Measurements from ENCODE around the gene CAMK1G.

DNA sequence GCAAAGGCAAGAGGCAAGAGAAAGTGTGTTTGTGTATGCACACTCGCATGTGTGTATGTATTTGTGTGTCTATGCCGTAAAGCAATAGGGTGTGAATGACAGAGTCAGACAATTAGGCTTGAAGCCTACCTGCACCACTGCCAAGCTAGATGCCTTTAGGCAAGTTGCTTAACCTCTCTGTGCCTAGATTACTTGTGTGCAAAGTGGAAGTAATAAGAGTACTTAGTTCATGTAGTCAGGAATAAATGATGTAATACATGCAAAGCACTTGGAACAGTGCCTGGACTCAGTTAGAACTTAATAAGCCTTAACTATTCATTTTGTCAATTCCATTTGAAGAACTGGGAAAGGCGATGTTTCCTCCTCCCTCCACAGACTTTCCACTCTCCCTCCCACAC, 37.0 kb downstream of the CAMK1G start:
- TF ChIP-seq, protein P1, sequence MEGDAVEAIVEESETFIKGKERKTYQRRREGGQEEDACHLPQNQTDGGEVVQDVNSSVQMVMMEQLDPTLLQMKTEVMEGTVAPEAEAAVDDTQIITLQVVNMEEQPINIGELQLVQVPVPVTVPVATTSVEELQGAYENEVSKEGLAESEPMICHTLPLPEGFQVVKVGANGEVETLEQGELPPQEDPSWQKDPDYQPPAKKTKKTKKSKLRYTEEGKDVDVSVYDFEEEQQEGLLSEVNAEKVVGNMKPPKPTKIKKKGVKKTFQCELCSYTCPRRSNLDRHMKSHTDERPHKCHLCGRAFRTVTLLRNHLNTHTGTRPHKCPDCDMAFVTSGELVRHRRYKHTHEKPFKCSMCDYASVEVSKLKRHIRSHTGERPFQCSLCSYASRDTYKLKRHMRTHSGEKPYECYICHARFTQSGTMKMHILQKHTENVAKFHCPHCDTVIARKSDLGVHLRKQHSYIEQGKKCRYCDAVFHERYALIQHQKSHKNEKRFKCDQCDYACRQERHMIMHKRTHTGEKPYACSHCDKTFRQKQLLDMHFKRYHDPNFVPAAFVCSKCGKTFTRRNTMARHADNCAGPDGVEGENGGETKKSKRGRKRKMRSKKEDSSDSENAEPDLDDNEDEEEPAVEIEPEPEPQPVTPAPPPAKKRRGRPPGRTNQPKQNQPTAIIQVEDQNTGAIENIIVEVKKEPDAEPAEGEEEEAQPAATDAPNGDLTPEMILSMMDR (IDR thresholded peaks at IDR 0.05; ENCODE audit: insufficient read depth, low read length, poor library complexity, severe bottlenecking), result no peak
- TF ChIP-seq EZH2phosphoT487 (conservative IDR thresholded peaks at IDR 0.05; ENCODE audit: low read length), result no peak
